GM18526 (cell line): ENCODE results near the gene DUSP9.

ENCODE experiments used
- POLR2A ChIP-seq: IDR thresholded peaks from 3 replicates; pipeline ENCODE4 v1.6.1; 2011; ENCODE audit not compliant: insufficient read length; ENCODE audit errors: extremely low read depth

The DUSP9 gene, protein sequence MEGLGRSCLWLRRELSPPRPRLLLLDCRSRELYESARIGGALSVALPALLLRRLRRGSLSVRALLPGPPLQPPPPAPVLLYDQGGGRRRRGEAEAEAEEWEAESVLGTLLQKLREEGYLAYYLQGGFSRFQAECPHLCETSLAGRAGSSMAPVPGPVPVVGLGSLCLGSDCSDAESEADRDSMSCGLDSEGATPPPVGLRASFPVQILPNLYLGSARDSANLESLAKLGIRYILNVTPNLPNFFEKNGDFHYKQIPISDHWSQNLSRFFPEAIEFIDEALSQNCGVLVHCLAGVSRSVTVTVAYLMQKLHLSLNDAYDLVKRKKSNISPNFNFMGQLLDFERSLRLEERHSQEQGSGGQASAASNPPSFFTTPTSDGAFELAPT

DNA sequence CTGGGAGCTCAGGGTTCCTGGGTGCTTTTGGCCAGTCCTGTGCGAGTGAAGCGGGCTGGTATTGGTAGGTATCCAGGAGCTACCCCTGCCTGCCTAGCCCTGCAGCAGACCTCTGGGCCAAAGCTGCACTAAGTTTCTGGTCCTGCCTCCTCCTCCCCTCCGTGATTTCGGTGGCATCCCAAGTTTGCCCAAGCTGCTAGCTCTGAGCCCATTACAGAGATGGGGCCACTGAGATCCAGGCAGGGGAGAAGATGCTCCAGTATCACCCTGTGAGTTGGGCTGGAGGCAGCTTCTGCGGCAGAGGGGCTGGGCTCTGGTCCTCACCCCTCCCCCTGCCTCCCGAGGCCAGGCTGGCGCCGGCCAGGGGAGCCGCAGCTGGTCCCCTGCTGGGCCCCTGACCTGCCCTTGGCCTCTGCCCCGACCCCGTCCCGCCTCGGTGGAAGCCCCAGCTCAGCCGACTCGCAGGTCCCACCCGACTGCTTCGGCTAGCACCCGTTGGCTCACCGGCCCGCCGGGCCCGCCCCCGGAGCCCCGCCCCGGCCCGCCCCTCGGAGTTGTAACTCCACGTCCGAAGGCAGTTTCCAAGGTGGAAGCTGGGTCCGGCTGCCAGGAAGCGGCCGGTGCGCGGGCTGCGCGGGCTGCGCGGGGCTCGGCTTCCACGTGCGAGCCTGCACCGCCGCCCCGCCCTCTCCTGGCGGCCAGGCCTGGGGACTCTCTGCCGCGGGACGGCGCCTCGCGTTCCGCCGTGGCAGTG, at the start of gene DUSP9:
Gene DUSP9 (plus strand): TSS at position 584 of the 754 bp plus-strand sequence. CDS start 751 bp downstream, outside the sequence.
- TF ChIP-seq POLR2A: no peak

DNA sequence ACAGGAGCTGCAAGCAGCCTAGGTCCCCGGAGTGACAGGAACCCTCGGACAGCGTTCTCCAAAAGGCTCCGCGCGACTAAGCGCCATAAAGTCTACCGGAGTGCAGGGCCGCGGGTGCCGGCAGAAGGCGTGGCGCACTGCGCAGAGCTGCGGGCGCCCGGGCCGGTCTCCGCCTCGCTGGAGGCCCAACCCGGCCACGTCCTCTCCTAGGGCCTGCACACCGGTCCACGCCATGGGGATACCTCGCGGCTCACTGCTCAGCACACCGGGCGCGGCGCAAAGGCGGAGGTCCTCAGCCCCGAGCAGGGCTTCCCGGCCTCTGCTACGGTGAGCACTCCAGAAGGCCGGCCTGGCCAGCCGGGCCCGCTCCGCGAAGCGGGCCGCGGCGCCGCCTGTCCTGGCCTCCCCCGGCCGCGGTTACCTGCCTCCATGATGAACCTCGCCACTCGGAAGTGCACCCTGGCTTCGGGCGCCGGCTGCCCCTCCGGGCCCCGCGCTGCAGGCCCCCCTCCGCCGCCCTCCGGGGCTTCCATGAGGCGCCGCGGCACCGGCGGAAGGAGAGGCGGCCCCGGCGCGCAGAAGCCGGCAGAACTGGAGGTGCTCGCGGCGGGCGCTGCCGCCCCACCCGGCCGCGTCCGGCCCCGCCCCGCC, 48.3 kb upstream of the DUSP9 start, which contains the start of gene CCNQ:
Gene CCNQ (minus strand): TSS at position 599 of the 651 bp plus-strand sequence. CDS start 66 bp downstream, at position 533.
- peak; percentile 52 for TF ChIP-seq POLR2A

DNA sequence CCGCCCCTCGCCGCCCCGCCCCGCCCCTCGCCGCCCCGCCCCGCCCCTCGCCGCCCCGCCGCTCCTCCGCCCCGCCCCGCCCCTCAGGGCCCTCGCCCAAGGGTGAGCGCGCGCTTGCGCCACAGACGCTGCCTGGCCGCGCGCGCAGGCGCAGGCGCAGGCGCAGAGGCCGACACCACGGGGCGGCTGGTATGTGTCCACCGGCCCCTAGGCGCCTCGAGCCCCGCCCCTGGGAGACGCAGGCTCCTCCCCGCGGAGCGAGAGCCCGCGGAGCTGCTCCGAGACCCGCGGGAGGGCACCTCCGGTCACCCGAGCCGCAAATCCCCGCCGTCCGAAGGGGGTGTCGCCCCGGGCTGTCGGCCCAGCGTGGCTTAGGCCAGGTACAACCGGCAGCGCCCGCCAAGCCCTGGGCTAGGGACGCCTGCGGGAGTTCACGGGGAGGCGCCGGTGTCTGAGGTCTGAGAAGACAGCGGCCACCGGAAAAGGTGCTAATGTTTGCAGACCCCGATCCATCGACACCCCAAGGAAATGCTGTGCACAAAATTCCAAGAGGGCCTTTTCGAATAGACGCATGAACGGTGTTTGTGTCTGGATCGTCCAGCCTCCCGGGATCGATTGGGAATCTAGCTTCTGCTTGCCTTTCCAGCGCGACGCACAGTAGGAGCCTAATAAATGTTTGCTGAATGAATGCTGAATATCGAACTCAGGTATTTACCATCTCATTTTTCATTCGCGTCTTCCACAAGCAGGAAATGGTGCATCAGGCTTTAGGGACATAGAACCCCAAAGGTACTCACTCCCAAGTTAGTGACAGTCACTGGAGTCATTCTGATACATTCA, 47.6 kb upstream of the DUSP9 start:
- TF ChIP-seq POLR2A: no peak

DNA sequence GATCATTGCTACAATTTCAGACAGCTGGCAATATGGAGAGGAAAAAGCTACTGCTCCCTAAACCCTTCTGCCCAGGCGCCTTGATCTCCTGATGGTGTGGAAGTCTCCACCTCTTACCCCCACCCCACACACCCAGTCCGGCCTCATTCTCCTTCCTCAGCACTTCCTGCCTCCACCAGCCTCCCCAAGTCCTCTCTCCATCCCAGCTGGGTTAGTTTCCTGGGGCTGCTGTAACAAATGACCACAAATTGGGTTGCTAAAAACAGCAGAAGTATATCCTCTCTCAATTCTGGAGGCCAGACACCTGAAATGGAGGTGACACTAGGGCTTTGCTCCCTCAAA, 47.0 kb upstream of the DUSP9 start:
- no peak for TF ChIP-seq POLR2A

DNA sequence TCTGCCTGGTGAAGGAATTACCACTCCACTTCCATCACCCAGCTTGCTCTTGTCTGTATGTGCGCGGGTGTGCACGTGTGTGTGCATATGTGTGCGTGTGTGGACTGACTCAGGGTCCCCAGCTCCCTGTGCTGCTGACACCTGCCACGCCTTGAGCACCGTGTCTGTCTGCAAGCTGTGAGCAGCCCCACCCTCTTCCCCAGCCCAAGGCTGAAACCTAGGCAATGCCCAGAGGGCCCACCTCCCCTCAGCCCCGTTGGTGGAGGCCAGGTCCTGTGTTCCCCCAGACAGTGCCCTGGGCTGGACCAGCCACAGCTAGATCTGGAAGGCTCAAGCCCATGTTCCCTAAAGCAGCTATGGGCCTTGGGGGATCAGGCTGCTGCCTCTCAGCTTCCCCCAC, 46.1 kb upstream of the DUSP9 start:
- TF ChIP-seq POLR2A: no peak

DNA sequence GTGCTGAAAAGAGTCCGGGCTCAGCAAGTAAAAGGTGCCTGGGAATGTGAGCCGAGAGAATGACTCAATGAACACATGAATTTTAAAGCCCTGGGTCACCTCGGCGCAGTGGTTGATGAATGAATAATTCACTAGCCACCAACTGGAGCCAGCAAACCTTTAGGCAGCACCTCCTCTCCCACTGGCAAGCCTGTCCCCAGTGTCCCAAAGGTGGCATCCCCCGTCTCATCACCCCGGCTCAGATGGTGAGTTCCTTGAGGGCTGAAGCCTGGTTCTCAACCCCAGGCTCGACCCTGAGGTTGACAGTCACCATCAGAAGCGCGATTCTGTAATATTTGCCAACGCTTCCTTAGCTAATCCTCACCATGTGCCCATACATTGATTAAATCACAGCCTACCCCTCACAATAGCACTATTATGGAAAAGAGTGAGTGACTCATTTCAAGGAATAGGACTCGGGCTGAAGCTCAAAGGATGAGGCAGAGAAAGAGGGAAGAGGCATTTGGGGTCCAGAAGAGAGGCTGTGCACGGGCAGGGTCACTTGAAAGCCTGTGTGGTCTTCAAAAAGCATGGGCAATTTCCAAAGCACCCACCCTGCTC, 45.4 kb upstream of the DUSP9 start:
- TF ChIP-seq POLR2A: no peak

DNA sequence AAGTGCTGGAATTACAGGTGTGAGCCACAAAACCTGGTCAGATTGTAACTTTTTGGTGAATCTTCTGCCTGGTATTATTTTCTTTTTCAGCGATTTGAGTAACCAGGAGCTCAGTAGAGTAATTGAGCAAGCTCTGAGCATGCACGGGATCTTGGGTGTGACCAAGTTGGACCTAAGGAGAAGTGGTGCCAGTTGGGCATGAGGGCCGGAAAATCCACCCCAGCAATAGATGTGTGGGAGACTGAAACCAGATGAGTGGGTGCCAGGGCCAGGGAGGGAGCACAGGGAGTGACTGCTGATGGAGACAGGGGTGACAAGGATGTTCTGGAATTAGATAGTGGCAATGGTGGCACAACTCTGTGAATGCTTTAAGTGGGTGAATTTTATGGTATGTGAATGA, 44.4 kb upstream of the DUSP9 start:
- no peak for TF ChIP-seq POLR2A

DNA sequence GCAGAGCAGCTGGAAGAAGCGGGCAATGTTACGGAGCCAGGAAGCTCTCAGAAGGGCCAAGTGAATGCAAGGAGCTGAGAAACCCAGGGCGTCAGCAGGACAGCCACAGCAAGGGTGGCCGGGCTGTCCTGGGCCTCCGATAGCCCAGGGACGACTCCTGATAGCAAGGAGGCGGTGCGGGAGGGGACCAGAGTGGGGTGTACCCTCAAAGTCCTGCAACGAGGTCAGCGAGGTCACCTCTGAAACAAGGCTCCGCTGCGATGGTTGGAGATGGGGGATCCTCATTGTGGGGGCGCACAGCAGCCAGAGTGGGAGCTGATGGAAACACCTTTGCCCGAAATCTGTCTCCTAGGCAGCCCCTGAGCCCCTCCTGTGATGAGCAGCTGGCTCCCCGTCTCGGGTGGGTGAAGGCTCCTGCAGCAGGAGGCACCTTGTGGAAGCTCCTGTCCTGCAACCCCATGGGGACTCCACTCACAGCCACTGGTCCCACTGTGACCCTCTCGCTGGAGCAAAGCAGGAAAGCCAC, 43.8 kb upstream of the DUSP9 start:
- no peak for TF ChIP-seq POLR2A

DNA sequence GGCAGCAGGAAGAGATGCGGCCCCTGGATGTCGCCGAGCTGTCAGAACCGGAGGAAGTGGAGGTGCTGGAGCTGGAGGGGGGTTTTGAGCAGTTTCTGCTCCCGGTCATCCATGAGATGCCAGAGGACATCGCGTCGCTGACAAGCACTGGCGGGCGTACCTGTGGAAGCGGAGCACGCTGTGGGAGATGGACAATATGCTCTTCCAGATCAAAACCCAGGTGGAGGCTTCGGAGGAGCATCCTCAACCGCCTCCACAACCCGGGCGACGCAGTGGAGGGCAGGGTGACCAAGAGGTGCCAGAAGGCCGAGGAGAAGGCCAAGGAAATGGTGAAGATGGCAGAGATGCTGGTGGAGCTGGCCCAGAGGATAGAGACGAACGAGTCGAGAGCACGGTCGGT, 40.5 kb upstream of the DUSP9 start:
- no peak for TF ChIP-seq POLR2A

DNA sequence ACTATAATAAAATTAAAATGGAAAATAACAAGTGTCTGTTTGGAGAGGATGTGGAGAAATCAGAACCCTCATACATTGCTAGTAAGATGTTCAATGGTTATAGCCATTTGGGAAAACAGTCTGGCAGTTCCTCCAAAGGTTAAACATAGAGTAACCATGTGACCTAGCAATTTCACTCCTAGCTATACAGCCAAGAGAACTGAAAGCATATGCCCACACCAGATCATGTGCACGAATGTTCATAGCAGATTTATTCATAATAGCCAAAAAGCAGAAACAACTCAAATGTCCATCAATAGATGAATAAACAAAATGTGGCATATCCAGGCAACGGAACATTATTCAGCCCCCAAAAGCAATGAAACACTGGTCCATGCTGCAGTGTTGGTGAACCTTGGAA, 38.6 kb upstream of the DUSP9 start:
- TF ChIP-seq POLR2A: no peak

DNA sequence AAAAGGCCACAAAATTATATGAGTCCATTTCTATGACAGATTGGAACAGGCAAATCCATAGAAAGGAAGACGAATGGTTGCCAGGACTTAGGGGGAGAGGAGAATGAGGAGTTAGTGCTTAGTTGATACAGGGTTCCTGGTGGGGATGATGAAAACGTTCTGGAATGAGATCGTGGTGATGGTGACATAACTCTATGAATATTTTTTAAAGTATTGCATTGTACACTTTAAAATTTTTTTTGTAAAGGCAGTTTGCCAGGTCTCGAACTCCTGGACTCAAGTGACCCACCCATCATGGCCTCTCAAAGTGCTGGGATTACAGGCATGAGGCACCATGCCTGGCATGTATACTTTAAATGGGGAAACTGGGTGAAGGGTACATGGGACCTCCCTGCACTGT, 38.2 kb upstream of the DUSP9 start:
- no peak for TF ChIP-seq POLR2A

DNA sequence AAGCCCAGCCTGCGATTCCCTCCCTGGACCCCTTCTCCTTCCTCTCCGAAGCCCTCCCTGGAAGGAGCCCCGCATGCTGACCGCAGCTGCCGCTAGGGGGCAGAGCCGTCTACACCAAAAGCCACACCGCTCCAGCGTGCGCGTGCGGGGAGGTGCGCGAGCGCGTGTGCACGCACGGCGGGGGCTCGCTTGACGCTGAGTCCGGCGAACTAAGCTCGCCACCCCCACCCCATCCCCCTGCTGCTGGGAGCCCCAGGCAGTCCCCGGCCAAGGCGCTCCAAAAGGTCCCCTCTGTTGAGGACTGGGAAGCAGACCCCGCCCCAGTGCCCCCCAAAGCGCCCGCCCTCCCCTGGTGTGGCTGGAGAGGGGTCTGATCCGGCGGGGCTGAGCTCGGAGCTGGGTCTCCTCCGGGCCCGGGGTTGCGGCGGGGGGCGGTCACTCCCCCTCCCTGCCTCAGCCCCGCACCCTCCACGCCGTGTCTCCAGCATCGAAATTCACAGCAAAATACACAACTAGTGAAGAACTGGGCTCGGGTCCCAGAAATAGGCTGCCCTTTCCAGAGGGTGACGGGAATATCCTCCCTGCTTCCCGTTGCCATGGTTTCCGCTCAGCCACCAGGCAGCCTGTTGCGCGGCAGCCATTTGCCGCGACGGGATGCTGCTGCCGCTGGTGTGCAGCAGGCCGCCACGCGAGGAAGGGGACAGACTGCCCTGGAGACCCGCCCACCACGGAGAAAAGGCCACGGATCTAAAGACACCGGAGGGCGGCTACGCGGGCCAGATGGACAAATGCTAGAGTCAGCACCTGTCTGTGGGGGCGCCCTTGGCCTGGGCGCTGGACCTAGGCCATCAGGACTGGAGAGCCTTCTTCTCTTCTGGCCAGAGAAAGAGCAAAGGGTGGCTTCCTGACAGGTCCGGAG, 36.8 kb upstream of the DUSP9 start:
- no peak for TF ChIP-seq POLR2A

DNA sequence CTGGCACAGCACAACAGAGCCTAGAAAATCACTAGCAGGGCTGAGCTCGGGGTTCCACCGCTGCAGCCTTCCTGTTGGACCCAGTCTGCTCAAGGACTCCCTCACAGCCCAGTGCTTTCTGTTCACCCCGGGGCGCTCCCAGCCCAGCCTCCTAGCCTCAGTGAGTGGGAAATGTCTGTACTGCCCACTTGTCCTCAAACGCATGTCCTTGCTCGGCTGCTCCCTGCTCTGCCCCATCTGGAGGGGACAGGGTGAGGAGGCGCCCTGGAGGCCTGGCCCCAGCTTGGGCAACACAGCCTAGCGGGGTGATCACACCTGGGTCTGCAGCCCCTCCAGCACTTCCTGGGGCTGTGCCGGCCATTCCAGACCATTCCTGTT, 36.2 kb upstream of the DUSP9 start:
- no peak for TF ChIP-seq POLR2A

DNA sequence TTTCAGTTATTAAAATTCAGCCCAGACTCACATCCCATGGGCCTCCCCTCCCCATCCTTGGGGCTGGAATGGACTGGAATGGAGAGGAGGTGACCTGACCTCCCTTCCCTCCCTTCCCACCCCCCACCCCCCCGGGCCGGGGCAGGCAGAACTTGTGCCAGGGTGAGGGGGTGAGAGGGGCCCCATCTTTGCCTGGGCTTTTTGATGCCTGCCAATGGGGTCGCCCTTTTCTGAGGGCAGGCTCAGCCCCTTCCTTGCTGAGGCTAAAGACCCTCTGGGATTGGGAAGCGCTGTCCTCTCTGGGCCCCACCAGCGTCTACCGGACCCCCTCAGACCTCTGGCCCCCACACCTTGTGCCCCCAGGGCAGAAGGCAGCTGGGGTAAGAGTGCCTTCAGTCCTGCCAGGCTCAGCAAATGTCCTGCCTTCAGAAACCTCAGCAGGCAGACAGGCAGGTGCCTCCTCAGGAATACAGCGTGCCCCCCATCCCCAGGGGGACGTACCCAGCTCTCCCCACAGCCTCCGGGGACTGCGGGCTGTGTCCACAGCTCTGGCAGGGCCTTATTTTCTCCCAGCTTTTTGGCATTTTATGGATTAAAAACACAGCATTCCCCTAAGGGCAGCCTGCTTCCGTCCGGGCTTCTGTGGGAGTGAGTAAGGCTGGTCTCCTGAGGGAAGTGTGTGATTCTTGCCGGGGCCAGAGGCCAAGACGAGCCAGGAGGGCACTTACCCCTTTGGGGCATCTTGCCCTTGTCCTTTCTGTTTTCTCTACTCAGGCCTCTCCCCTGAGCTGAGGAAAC, 35.5 kb upstream of the DUSP9 start:
- TF ChIP-seq POLR2A: no peak
